Kidney capillary endothelial cell (primary cell): Measurements from ENCODE around the gene C17orf50.

Experiments used
- DNase-seq: peaks from one replicate; pipeline ENCODE4 v3.0.0-alpha.2; 2018; ENCODE audit warnings: low spot score

The C17orf50 gene

DNA sequence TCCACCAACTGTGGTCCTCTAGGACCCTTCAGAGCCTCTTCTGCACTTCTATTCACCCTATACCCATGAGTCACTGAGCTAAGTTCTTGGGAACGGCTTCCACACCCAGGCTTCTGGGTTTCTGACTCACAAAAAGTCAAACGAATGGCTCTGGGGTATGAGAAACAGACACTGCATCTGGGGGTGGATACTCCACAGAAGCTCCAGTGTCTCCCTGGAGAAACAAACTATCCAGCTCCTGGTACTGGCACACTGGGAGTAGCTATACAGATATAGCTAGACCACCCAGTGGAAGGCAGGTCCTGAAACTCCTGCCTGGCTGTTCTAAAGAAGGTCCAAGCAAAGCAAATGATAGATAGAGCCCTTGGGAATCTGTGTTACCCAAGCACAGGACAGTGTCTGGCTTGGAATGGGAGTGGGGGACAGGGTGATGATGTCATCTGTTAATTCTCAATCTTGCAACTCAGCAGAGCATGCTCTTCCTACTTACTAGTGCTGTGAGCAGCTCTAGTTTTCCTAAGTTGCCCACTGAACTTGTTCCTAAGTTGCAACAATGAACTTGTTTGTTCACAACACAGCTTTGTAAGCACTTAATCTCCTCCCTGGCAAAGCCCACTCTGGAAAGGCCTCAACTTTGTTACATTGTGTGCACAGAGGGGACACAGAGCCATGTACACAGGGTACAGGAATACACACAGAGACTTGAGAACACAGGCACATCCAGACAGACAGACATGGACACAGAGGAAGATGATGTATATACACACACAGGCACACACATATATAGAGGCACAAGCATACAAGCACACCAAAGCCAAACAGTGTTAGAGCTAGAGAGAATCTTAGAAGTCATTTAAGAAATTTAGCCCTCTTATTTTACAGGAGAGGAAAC, 28.0 kb downstream of the C17orf50 start:
- DNase-seq, result no peak

DNA sequence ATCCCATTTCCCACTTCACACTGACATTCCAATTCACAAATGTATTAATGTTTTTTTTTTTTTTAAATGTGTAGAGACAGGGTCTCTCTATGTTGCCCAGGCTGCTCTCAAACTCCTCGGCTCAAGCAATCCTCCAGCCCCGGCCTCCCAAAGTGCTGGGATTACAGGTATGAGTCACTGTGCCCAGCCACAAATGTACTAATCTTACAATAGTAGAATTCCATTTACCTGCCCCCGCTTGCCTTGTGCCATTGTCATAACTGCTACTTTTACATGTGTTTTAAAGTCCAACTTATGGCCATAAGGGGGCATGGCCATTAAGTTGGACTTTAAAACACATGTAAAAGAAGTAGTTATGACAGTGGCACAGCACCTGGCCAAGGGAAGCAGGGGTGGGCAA, 30.2 kb downstream of the C17orf50 start:
- no peak for DNase-seq

DNA sequence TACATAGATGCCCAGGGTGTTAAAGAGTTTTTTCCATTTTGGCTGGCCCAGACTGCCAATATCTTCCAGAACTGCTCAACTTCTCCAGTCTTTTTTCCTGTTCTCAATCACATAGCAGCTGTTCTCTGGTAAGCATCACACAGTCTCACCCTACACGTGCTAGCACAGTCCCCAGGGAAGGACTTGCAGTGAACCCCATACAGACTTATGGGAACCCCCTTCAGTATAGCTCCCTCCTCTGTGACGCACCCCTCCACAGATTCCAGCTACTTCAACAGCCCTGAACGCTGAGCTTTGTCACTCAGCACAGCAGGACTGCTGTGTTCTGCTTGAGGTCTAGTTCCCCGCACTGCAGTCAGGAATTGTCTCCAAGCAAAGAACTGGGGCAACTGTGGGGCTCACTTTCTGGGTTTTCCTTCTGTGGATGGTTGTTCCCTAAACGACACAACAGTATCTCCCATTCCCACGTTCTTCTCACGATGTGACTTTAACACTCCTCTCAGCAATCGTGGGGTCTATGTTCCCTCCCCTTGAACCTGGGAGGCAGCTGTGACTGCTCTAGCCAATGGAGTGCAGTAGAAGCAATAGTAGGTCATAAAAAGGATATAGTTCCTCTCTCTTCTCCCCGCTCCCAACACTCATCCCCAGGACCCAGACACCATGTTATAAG, 31.1 kb downstream of the C17orf50 start:
- DNase-seq, result no peak

DNA sequence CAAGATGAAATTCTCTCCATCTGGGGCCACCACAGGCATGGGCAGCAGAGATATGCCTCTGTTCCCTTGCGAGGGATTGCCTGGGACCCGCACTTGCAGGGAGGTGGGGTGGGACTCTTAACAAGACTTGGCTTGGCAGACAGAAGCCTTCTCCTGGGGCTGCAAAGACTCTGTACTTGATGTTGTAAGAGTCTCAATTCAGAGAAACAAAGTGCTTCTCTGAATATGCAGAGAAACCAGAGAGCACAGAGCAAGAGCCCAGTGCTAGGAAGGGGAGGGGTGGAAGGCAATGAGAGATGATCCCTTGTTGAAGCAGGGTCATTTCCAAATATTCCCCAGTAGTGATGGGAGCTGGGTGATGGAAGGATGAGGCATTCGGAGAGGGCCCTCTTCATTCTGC, 32.6 kb downstream of the C17orf50 start:
- no peak for DNase-seq

DNA sequence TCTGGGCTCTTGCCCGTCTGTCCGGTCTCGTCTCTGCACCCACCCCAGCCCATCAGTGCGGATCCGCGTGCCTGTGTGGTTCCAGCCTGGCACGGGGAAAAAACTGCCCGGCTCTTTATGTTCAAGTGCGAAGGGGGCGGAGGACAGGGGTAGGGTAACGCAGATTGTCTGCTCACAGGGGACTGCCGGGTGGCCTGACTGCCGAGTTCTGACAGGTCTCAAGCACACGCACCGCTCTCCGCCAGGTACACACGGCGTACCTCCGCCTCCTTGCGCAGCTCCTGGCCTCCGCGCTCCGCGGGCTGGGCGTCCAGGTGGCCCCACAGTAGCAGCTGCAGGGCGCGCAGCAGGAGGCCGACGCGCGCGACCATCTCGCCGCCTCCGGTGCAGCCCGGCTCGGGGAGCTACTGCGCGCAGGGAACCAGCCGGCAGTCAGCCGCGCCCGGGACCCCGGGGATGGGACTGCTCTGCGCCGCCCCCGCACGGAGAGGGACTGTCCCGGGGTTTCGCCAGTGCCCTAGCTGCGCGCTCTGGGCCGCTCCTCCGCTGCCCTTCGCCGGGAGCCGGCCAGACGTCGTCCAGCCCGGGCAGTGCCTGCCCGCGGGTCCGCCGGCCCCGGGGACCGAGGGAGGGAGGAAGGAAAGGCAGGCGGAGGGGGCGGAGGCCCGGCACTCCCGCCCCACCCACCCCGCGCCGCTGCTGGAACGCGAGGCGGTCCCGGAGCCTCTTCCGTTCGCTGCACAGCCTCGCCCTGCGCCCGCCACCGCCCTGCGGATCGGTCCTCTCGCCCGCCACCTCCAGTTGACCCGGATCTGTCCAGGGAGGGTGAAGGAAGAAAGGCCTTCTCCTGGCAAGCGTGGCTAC, 34.6 kb downstream of the C17orf50 start, which contains the start of gene MMP28:
Gene MMP28, minus strand, starts transcription at position 635 of the 864 bp plus-strand sequence. Its CDS starts 264 bp downstream, at position 371.
- DNase-seq, result no peak

DNA sequence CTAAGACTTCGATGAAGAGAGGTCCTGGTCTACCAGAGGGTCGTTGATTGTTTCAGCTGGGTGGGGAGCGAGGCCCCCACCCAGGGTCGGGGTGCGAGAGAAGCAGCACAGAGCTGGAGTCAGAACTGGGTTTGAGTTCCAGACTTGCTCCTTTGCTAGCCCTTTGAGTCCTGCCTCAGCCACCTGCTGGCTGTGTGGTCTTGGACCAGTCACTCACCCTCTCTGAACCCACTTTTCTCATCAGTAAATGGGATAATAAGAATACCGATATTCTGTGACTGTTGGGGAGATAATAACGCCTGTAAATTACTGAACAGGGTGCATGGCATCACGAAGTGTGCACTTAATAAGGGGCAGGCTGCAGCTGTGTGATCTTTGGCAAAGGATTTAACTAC, 35.2 kb downstream of the C17orf50 start:
- DNase-seq, result no peak

DNA sequence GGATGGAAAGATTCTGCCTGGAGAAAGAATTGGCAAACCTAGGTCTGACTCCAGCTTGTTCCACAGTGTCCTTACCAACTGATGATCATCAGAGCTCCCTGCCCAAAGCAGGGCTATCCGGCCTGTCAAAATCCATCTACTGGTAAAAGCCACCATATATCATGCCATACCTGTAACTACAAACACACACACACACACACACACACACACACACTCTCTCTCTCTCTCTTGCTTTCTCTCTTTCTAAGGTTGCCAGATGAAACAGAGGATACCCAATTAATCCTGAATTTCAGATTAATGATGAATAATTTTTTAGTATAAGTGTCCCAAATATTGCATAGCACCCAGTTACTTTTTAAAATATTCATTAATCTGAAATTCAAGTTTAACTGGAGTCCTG, 36.3 kb downstream of the C17orf50 start:
- no peak for DNase-seq

DNA sequence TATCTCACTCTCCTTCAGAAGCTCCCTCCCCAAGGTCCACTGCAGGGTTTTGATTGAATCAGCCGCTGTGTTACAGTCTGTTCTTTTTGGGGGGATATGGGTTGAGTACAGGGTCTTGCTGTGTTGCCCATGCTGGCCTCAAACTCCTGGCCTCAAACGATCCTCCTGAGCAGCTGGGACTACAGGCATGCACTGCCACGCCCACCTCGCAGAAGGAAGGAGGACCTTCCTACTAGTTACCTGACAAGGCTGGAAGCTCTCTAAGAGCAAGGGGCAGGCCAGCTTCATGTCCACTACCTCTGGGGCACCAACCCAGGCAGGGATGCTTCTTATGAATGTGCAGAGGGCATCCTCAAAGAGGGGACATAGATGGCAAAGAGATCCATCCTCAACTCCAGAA, 36.7 kb downstream of the C17orf50 start:
- DNase-seq, result no peak

DNA sequence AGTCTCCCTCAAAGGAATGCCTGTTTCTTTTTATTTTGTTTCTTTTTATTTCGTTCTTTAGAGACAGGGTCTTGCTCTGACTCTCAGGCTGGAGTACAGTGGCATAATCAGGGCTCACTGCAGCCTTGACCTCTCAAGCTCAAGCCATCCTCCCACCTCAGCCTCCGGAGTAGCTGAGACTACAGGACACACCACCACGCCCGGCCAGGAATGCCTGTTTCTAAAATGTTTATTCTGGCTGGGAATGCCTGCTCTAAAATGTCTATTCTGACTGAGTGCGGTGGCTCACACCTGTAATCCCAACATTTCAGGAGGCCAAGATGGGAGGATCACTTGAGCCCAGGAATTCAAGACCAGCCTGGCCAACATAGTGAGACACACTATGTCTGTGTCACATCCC, 37.2 kb downstream of the C17orf50 start:
- no peak for DNase-seq

DNA sequence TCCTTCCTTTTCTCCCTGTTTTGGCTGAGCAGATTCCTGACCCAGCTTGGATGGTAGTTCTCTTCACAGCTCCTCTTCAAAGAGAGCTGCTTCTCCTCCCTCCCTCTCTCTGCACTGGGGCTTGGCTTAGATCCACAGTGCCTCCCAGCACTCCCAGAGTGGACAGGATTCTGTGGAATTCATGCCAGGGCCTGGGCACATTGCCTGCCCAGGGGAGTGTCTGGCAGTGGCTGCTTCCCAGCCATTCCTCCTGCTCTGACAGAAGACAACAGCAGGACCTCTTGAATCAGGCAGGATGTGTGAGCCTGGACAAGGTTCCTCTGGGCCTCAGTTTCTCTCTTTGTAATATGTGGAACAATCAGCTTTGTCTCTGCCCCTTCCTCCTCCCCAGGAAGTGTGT, 39.3 kb downstream of the C17orf50 start:
- no peak for DNase-seq

DNA sequence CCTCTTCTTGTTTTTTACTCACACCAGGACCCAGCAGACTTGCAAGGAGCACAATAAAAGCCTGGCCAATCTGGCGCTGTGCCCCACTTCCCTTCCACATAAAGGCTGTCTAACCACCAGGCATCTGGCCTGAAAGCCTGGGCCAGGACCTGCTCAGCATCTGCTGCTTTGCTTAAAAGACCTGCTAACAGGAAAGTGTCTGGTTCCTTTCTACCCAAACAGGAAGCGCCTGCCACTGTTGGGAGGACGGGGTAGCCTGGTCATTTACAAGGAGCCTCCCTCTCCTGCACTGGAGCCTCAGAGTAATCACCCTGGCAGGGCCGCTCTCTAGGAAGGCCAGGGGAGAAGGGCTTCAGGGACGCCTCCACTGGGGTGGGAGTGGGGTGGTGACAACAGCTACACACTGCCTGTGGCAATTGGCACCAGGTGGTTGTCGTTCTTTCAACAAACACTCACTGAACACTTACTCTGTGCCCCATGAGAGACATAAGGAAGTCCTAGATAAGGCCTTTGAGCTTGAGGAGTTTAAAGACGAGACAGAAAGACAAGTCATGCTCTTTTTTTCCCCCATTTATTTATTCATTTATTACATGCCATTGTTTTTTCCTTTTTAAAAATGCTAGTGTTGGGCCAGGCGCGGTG, 41.0 kb downstream of the C17orf50 start:
- peak; percentile 93 for DNase-seq

DNA sequence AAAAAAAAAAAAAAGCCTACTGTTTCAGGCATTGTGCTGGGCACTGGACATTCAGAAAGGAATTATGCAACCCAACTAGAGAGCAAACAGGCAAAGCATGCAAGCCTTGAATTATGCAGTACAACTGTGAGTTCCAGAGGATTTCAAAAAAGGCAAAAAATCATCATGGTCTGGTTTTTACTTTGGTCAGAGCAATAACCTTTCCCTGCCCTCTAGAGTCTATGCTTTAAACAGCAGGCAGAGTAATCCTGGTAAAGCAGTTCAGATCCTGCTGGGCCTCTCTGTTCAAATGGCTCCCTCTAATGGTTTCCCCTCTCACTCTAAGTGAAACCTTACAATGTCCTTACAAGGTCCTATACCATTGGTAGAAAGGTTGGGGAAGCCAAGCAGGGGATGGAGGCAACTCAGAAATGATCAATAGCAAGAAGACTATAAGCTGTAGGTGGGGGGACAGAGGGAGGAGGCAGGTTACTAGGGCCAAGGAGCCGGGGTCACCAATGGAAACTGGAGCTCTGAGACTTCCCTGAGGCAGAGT, 44.0 kb downstream of the C17orf50 start:
- peak; percentile 87 for DNase-seq

DNA sequence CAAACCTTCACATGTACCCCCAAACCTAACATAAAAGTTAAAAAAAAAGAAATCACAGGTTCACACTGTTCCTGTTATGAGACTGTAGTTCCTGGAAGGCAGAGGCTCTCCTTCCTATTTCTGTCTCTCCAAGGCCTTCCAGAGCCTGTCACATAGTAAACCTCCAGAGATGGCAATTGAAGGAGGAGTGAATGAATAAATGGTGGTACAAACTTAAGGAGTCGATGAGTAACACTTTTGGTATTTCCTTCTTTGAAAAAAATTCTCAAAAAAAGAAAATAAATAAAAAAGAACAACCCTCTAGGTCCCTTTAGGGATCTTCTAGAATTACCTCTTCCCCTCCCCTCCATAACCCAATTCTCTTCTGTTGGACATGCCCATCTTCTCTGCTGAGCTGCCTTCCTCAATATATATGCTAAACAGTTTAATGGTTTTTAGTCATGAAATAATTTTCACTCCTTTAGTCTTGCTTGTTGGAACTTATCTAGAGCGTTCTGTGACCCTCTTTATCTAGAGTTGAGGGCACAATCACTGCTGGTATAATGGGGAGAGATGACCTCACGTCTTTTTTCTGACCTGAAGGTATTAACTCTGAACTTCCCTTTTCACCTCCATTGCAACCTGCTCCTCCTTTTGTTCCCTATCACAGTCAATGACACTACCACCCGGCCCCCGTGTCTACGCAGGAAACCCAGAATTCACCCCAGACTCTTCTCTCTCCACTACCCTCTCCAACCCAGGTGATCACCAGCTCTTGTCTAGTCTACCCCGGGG, 46.9 kb downstream of the C17orf50 start:
- DNase-seq, result no peak

DNA sequence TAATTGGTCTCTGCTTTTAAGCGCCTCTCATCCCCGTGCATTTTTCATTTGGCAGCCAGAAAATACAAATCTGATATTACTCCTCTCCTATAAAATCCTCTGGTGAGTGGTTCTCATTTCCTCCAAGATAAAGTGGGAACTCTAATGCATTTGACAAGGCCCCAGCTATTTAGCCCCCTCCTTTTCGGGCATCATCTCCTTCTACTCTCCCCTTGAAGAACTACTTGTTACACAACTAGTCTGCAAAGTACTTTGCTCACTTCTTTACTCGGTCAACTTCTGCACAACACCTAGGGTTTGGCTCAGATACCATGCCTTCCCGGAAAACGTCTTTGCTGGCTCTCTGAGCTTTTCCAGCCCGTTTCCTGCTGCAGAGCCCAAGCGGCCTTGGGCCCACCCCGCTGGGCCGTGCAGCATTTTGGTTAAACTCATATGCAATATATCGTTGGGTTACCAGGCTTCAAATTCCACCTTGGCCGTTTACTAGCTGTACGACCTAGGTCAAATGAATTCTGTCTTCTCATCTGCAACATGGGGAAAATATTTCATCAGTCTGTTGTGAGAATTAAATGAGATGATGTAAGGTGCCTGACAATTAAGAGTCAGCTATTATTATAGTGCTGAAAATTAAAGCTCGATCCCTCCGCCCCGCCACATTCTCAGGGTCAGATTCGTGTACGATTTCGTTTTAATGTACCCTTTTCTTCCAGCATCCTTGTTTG, 47.7 kb downstream of the C17orf50 start:
- DNase-seq, result no peak

DNA sequence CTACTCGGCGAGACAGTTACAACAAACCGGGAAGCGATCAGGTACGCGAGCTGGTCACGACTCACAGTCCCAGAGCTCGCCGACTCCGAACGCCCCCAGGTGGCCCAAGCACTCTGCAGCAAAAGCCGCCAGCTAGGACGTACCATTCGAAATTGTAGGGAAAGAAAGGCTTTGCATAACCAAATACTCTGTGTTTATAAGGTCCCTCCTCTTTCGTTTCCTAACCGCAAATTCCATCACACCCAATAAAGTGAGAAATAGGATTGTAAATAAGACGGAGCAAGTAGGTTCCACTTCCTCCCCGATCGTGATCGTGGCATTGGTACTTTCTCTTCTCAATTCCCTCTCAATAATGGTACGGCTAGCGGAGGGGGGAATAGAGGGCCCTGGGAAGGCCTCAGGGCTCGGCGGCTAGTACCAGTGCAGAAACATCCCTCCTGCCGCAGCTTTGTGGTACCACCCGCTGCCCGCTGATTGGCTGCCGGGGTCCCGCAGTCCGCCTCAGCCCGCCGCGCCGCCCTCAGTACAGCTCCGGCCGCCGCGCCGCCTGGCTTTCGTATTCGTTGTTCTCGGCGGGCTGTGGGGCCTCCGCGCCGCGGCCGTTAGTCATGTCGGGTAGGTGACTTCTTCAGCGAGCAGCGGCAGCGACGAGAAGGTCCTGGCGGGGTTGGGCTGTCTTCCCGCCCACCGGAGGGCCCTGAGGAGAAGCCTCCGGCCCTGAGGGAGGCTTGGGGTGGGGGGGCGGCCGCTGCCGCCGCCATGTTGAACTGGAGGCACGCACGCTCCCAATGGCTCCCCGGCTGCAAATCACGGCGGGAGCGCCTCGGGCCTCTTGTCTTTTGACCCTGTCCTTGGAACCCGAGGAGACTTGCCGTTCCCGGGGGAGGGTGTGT, 48.5 kb downstream of the C17orf50 start, which contains the start of gene TAF15:
Gene TAF15, plus strand, starts transcription at position 523 of the 893 bp plus-strand sequence. Its CDS starts 86 bp downstream, at position 609.
- peak; percentile 96 for DNase-seq

DNA sequence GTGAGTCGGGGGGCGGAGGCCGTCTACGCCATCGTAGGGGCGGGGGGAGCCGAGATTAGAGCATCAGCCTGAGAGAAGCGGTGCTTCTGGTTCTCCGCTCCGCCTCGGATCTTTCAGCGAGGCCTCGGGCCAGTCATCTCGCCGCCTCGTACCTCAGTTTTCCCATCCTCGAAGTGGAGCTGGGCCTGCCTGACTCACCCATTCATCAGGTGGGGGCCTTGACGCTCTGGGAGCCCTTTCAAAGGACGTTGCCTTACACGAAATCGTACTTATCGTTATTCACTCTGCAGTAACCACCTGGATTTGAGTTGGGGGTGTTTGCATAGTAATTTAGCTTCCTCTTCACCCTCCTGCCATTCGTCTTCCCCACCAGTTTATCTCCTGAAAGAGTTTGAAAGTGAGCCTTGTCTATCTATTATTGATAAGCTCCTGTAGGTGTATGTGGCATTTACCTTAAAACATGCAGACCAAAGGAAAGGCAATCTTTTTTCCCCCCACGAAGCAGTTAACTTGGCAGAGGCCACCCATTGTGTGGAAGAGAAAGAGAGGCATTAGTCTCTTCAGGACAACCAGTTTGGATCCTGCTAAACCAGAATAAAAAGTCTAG, 49.3 kb downstream of the C17orf50 start:
- peak; percentile 30 for DNase-seq

DNA sequence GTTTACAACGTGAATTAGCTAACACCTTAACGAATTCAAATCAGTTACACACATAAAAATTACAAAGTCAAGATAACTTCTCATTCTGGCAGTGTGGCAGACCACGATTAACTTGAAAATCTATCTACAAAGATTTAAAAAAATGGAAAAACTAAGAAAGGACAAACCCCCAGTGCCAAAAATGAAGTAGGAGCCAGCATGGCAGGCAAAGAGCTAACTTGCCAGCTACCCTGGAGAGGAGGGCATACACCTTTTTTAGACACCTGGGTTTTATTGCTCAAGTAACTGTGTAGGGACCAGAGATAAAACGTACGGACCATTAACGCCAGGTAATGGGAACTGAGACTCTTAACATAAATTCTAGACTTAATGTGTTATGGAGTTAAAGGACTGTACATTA, 51.1 kb downstream of the C17orf50 start:
- no peak for DNase-seq

DNA sequence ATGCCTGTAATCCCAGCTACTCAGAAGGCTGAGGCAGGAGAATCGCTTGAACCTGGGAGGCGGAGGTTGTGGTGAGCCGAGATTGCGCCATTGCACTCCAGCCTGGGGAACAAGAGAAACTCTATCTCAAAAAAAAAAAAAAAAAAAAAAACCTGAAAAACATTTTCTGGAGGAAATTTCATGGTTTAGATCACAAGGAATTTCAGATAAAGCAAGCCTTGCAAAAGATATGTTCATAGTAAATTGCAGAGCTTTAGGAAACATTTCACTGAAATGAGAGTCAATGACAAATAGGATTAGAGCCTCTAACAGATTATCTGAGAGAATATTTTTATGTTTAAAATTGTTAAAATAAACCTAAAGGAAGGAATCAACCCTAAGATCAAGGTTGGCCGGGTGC, 51.8 kb downstream of the C17orf50 start:
- no peak for DNase-seq
